ENCODE results near the gene FGG.

DNA sequence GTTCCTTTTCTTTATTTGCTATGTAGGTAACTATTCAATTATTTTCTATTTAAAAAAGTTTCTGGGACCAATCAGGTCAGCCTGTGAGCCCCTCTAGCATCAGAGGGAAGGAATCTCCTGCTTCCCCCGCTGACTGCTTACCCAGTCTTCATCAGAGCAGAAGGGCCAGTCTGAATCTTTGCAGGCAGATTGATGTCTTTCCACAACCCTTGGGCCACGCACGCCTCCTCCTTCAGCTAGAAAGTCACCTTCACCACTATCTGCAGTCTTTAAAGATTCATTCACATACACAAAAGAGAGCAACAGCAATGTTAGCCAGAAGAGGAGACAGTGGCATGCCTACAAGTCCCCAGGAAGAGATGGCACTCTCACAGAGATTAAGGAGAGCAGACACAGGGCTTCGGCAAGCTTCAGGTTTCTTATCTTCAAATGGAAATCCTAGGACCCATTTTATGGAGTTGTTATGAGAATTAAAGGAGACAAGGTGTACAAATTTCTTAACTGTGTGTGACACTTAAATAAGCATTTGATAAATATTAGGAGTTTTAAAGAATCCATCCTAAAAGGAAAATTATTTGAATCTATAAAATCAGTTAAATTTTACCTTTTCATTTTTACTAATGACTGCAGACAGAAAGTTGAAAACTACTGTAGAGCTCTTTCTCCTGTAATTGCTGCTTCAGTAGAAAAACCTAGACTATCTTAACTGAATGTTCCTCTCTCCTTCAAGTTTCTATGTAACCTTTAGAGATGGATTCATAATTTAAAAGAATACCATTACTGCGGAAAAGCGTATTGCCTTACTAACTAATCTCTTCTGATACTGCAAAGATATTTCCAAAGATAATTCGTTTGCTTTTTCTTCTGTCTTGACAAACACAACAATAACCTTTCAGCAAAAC is 22.9 kb downstream of the FGG start:
- TF ChIP-seq CTCF (IDR thresholded peaks at IDR 0.05; ENCODE audit: insufficient read depth, low read length, poor library complexity, severe bottlenecking): no peak
- no peak for TF ChIP-seq EZH2phosphoT487 (conservative IDR thresholded peaks at IDR 0.05; ENCODE audit: low read length)

All from SU-DHL-6 (cell line).